ENCODE results near the gene PSORS1C2.

PSORS1C2 gene

DNA sequence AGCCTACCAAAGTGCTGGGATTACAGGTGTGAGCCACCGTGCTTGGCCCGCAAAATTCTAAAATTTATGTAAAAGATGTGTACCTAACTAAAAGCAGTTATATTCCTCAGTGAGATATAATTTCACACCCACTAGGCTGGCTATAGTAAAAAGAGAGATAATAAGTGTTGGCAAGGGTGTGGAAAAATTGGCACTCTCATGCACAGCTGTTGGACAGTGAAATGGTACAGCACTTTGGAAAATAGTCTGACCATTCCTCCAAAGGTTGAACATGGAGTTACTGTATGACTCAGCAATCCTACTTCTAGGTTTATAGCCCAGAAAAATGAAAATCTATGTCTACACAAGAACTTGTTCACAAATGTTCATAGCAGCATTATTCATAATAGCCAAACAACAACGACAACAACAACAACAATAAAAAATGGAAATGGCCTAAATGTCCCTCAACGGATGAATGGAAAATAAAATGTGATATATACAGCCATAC lies 40.4 kb downstream of the PSORS1C2 start:
- TF ChIP-seq, protein P1, sequence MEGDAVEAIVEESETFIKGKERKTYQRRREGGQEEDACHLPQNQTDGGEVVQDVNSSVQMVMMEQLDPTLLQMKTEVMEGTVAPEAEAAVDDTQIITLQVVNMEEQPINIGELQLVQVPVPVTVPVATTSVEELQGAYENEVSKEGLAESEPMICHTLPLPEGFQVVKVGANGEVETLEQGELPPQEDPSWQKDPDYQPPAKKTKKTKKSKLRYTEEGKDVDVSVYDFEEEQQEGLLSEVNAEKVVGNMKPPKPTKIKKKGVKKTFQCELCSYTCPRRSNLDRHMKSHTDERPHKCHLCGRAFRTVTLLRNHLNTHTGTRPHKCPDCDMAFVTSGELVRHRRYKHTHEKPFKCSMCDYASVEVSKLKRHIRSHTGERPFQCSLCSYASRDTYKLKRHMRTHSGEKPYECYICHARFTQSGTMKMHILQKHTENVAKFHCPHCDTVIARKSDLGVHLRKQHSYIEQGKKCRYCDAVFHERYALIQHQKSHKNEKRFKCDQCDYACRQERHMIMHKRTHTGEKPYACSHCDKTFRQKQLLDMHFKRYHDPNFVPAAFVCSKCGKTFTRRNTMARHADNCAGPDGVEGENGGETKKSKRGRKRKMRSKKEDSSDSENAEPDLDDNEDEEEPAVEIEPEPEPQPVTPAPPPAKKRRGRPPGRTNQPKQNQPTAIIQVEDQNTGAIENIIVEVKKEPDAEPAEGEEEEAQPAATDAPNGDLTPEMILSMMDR (conservative IDR thresholded peaks at IDR 0.05): no peak
- H3K27ac ChIP-seq: no peak overlapping the region

DNA sequence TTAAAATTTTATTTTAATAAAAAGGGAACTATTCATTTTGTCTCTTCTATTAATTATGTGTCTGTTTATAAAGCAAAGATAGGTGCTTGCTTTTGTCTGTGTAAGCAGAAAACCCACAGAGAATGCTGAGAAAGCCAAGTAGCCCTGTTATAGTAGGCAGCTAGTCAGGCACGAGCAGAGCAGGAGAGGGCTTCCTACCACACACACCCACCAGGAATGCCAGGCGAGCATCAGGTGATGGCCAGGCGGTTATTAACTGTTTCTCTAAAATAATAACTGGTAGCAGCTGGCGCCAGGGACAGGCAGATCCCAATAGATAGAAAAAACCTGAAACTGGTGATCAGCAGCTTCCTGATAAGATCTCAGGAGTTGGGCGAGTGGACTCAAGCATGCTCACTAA lies 42.2 kb downstream of the PSORS1C2 start:
- TF ChIP-seq, protein P1 (conservative IDR thresholded peaks at IDR 0.05): no peak
- H3K27ac ChIP-seq: peak overlapping the region; percentile 89

DNA sequence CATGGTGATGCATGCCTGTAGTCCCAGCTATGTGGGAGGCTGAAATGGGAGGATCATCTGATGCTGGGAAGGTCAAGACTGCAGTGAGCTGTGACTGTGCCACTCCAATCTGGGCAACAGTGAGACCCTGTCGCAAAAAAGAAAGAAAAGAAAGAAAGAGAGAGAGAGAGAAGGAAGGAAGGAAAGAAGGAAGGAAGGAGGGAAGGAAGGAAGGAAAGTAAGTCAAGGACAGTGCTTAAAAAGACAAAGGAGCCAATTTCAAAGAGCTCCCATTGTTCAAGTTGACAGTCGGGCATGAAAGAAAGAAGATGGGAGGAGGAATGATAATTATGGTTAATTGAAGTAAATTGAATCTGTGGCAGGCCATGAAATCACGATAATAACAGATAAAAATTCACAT lies 42.7 kb downstream of the PSORS1C2 start:
- TF ChIP-seq, protein P1 (conservative IDR thresholded peaks at IDR 0.05): no peak

DNA sequence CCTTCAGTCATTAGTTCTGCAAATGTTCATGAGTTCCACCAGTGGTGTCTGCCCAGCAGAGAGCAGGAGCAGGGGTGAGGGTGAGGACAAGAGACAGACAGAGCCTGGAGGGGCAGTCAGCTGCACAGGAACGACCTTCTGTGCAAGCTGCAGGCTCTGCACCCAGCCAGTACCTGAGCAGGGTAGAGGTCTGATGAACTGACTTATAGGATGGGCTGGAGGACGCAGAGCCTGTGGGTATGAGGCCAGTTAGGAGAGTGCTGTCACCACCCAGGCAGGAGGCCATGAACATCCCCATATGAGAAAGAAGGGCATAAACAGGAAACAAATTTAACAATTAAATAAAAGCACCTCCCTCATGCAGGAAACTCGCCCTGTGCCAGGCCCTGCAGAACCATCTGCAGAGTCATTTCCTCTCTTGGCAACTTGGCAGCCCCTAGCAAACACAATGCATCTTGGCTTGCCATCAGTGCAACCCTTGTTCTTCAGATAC lies 44.4 kb downstream of the PSORS1C2 start:
- peak overlapping the region; percentile 89 for H3K27ac ChIP-seq
- TF ChIP-seq, protein P1 (conservative IDR thresholded peaks at IDR 0.05): no peak

More for the DNA sequence above, 42.7 kb downstream of the PSORS1C2 start:
- peak overlapping the region; percentile 89; the same call in 1 of the 2 replicates for H3K27ac ChIP-seq

DNA sequence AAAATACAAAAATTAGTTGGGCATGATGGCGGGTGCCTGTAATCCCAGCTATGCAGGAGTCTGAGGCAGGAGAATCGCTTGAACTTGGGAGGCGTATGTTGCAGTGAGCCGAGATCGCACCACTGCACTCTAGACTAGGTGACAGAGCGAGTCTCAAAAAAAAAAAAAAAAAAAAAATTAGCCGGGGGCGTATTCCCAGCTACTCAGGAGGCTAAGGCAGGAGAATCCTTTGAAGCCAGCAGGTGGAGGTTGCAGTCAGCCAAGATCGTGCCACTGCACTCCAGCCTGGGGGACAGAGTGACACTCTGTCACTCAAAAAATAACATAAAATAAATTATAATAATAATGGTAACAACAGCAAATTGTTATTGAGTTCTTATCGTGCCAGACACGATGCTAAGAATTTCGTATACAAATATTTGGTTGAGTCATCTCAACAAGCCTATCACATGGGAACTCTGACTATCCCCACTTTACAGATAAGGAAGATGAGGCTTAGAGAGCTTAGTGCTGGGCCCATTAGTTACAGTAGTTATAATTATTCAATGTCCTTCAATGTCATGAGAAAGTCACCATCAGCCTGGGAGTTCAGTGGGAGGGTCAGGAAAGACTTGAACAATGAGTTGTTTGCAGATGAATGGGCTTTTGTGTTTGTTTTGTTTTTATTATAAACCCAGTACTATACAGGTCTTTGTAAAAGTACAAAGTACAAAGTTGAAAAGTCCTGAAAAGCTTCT lies 45.9 kb downstream of the PSORS1C2 start:
- TF ChIP-seq, protein P1 (conservative IDR thresholded peaks at IDR 0.05): no peak

DNA sequence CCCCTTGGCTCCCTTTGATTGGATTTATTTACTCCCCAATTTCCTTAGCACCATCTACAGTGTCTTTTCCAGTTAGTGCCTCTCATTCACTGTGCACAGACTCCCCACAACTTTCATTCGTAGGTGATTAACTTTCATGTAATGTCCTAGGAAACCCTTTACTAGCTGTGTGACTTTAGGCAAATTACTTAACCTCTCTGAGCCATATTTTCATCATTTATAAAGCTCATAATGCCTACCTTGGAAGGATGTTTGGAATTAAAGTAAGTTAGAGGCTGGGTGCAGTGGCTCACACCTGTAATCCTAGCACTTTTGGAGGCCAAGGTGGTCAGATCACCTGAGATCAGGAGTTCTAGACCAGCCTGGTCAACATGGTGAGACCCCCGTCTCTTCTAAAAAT lies 46.6 kb downstream of the PSORS1C2 start:
- TF ChIP-seq, protein P1 (conservative IDR thresholded peaks at IDR 0.05): no peak
- H3K27ac ChIP-seq: no peak overlapping the region

More for the DNA sequence above, 45.9 kb downstream of the PSORS1C2 start:
- H3K27ac ChIP-seq: peak overlapping the region; percentile 89

DNA sequence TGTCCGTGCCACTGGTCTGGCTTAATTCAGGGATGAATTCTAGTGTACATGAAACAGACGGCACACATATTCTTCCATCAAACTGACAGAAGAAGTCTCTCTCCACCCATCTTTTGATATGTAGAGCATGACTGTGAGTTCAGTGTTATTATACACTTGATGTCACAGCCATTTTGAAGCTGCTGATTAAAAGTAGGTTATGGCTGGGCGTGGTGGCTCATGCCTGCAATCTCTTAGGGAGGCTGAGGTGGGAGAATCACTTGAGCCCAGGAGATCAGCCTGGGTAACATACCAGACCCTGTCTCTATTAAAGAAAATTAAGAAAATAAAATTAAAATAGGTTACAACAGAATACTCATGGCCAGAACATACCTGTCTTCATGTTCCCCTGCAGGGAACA lies 47.2 kb downstream of the PSORS1C2 start:
- TF ChIP-seq, protein P1 (conservative IDR thresholded peaks at IDR 0.05): no peak
- H3K27ac ChIP-seq: no peak overlapping the region

Data from VCaP (cell line).